Parathyroid adenoma (tissue), 2 donors: ENCODE measurements around the gene ZFAND3.

Experiments
- H2AFZ ChIP-seq: fragments of 300-600 bp; sonication (generic); one replicate; pipeline ENCODE4 v1.7.0; 2017; ENCODE audit warnings: antibody characterized with exemption, mild to moderate bottlenecking
- H3K27ac ChIP-seq: fragments of 300-600 bp; sonication (generic); one replicate; pipeline ENCODE4 v1.7.0; 2017
- H3K27me3 ChIP-seq: fragments of 300-600 bp; sonication (generic); one replicate; pipeline ENCODE4 v1.7.0; 2017; ENCODE audit warnings: low read length; ENCODE audit not compliant: control insufficient read depth, insufficient read depth
- H3K36me3 ChIP-seq: fragments of 300-600 bp; sonication (generic); one replicate; pipeline ENCODE4 v1.7.0; 2017; ENCODE audit warnings: low read length; ENCODE audit not compliant: control insufficient read depth, insufficient read depth
- H3K4me1 ChIP-seq: fragments of 300-600 bp; sonication (generic); one replicate; pipeline ENCODE4 v1.7.0; 2017; ENCODE audit warnings: control low read depth
- H3K4me2 ChIP-seq: fragments of 300-600 bp; sonication (generic); one replicate; pipeline ENCODE4 v1.7.0; 2017; ENCODE audit warnings: low read length
- H3K4me3 ChIP-seq: fragments of 300-600 bp; sonication (generic); one replicate; pipeline ENCODE4 v1.7.0; 2017; ENCODE audit warnings: low read depth, low read length
- H3K79me2 ChIP-seq: fragments of 300-600 bp; sonication (generic); one replicate; pipeline ENCODE4 v1.7.0; 2017; ENCODE audit warnings: control low read depth
- H3K9ac ChIP-seq: fragments of 300-600 bp; sonication (generic); one replicate; pipeline ENCODE4 v1.7.0; 2017; ENCODE audit warnings: mild to moderate bottlenecking
- H3K9me3 ChIP-seq: fragments of 300-600 bp; sonication (generic); one replicate; pipeline ENCODE4 v1.7.0; 2017; ENCODE audit warnings: low read length; ENCODE audit not compliant: control insufficient read depth
- CTCF ChIP-seq: fragments of 300-600 bp; sonication (generic); IDR thresholded peaks from one replicate; pipeline ENCODE4 v1.7.0; 2017; ENCODE audit warnings: antibody characterized with exemption, mild to moderate bottlenecking
- donor health status: primary hyperparathyroidism.

The ZFAND3 gene

GRCh38 chr6:37862430-37862829 is 42.9 kb downstream of the ZFAND3 start:
- no peaks in the 10 kb centered on the region for H3K36me3 ChIP-seq
- no peak overlapping the region for H3K4me2 ChIP-seq
- peaks cover 69% of the 10 kb centered on the region for H3K79me2 ChIP-seq
- no peaks in the 10 kb centered on the region for H3K27me3 ChIP-seq
- H3K9me3 ChIP-seq = no peaks in the 10 kb centered on the region
- no peak overlapping the region for H3K9ac ChIP-seq
- H2AFZ ChIP-seq = no peak overlapping the region
- no peak for TF ChIP-seq CTCF
- no peak overlapping the region for H3K4me3 ChIP-seq
- peaks cover 2% of the 10 kb centered on the region for H3K4me1 ChIP-seq
- no peak overlapping the region for H3K27ac ChIP-seq

GRCh38 chr6:37862992-37863391 is 43.5 kb downstream of the ZFAND3 start:
- Histone ChIP-seq H3K36me3 (no peaks in the 10 kb centered on the region), H3K9me3 (no peaks in the 10 kb centered on the region), H3K27ac (no peak overlapping the region), H3K4me1 (peaks cover 4% of the 10 kb centered on the region), H3K4me3 (no peak overlapping the region), H3K9ac (no peak overlapping the region), H2AFZ (no peak overlapping the region), H3K79me2 (peaks cover 74% of the 10 kb centered on the region), H3K4me2 (no peak overlapping the region), H3K27me3 (no peaks in the 10 kb centered on the region)
- TF ChIP-seq CTCF = no peak

GRCh38 chr6:37864250-37864649 is 44.7 kb downstream of the ZFAND3 start:
- Histone ChIP-seq H3K36me3 (no peaks in the 10 kb centered on the region), H3K27me3 (no peaks in the 10 kb centered on the region), H3K27ac (no peak overlapping the region), H3K79me2 (peaks cover 80% of the 10 kb centered on the region), H3K4me1 (peaks cover 6% of the 10 kb centered on the region), H3K9ac (no peak overlapping the region), H3K9me3 (no peaks in the 10 kb centered on the region), H2AFZ (no peak overlapping the region), H3K4me3 (no peak overlapping the region), H3K4me2 (no peak overlapping the region)
- no peak for TF ChIP-seq CTCF

GRCh38 chr6:37865504-37865903 is 46.0 kb downstream of the ZFAND3 start:
- no peak overlapping the region for H3K4me3 ChIP-seq
- TF ChIP-seq CTCF = no peak
- H3K4me1 ChIP-seq = peaks cover 6% of the 10 kb centered on the region
- H3K36me3 ChIP-seq = no peaks in the 10 kb centered on the region
- no peak overlapping the region for H2AFZ ChIP-seq
- H3K9me3 ChIP-seq = no peaks in the 10 kb centered on the region
- H3K9ac ChIP-seq = no peak overlapping the region
- H3K79me2 ChIP-seq = peaks cover 78% of the 10 kb centered on the region
- H3K27ac ChIP-seq = no peak overlapping the region
- H3K27me3 ChIP-seq = no peaks in the 10 kb centered on the region
- H3K4me2 ChIP-seq = no peak overlapping the region
